Amniotic epithelial cell (primary cell): ENCODE data around the gene ECHDC1.
A peak's percentile ranks its signal among the peaks of the same experiment; 100 is the strongest.
"Not testable (repeated sequence)": the region's sequence is repeated elsewhere in the genome, so short reads cannot be mapped to it uniquely, and the experiment has no call there.

ENCODE experiments used
- DNase-seq: peaks from one replicate; pipeline ENCODE4 v3.0.0-alpha.2; 2010; ENCODE audit warnings: low read depth

Gene ECHDC1

GRCh38 chr6:127342946-127343808, at the start of gene ECHDC1:
TSS of gene ECHDC1 (minus strand) at chr6:127343609. CDS start at chr6:127331028, 12,581 bp downstream.
- peak; percentile 74 for DNase-seq

- no peak for DNase-seq
These were observed 48.9 kb upstream of the ECHDC1 start for GRCh38 chr6:127392301-127392700.

GRCh38 chr6:127391094-127391953, 47.9 kb upstream of the ECHDC1 start:
- DNase-seq: peak; percentile 22

- no peak for DNase-seq
These were observed 46.3 kb upstream of the ECHDC1 start for GRCh38 chr6:127389706-127390105.

DNA sequence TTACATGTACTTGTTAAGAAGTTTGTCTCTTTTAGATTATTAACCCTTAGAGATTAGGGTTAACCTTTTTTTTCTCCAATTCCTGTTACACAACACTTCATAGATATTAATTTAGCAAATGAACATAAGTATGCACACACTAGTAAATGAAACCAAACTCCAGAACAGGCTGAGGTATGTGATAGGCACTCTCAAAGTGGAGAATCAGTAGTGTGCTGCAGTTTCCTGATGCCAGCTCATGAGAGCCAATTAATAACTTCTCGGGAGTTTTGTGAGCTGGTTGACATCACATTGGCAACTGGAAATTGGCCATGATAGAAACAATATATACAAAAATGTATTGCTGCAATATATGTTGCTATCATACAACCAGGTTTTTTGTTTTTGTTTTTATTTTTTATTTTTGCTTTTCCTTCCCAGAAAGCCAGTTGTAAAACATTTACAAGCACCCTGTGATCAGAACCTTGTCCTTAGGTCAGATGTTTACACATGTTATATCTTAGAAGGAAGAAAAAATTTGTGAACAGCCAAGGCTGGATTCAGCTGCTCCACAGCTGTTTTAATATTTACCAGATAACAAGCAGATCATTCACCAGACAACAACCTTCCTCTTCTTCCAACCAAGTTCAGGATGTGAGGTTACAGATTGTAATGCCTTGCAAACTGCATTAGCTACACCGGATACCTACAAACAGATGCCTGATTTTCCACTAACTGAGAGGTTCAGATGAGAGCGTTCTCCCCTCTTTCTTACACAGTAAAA, 42.4 kb upstream of the ECHDC1 start:
- no peak for DNase-seq

DNA sequence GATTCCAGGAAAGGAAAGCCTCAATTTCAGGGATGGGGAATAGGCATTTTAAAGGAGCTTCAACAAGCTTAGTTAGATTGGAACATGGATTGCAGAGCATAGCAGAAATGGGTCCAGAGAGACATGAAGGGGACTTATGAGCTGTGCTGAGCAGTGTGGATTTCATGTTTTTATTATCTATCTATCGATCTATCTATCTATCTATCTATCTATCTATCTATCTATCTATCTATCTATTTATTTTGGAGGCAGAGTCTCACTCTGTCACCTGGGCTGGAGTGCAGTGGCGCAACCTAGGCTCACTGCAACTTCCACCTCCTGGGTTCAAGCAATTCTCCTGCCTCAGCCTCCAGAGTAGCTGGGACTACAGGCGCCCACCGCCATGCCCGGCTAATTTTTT, 41.4 kb upstream of the ECHDC1 start:
- not testable (repeated sequence) for DNase-seq

- DNase-seq: peak; percentile 31
These were observed 40.6 kb upstream of the ECHDC1 start for GRCh38 chr6:127383988-127384387.

DNA sequence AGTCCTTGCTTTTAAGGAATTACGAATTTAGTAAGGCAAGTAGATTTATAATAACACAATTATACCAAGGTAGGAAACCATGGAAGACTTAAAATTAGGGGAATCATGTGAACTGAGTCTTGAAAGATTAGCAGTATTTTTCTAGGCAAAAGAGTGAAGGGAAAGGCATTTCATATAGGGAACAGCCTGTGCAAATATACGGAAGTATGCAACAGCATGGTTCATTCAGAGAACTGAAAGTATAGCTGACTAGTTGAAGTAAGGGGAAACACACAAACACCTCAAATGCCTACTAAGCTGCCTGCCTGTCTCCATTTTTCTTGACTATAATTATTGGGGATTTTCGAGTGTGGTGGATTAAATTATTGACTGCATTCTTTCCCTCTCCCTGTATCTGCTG, 39.0 kb upstream of the ECHDC1 start:
- no peak for DNase-seq

GRCh38 chr6:127381384-127381783, 38.0 kb upstream of the ECHDC1 start:
- no peak for DNase-seq

DNA sequence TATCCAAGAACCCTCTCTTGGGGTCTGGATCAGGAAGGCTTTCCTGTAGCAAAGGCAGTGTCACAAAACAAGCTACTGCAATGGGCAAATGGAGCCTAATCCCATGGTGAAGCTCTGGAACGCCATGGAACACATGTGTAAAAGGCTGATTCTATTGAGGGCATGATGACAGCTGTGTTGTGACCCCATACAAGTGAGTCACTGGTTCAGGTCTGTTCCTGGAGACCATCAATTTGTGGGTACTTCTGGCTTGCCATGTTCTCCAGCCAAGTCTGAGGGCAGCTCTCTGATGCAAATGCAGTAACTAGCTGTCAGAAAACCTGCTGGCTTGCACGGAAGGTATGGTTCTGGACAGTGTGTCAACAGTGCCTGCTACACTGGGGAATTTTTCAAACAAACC, 33.3 kb upstream of the ECHDC1 start:
- DNase-seq: peak; percentile 16

DNA sequence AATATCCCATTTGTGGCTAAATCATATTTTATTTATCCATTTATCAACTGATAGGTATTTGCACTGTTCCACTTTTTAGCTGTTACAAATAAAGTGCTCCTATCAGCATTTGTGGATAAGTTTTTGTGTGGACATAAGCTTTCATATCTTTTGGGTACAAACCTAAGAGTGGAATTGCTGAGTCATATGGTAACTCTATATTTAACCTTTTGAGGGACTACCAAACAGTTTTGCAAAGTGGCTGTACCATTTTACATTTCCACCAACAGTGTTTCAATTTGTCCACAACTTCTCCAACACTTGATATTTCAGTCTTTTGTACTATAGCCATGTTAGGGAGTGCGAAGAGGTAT, 23.6 kb upstream of the ECHDC1 start:
- DNase-seq: no peak

GRCh38 chr6:127366282-127367022, 23.0 kb upstream of the ECHDC1 start:
- peak; percentile 91 for DNase-seq

- no peak for DNase-seq
These were observed 22.5 kb upstream of the ECHDC1 start for GRCh38 chr6:127365874-127366273.

- DNase-seq: no peak
These were observed 9.1 kb upstream of the ECHDC1 start for GRCh38 chr6:127352524-127352923.

- DNase-seq: no peak
These were observed 6.6 kb upstream of the ECHDC1 start for GRCh38 chr6:127349980-127350379.

DNA sequence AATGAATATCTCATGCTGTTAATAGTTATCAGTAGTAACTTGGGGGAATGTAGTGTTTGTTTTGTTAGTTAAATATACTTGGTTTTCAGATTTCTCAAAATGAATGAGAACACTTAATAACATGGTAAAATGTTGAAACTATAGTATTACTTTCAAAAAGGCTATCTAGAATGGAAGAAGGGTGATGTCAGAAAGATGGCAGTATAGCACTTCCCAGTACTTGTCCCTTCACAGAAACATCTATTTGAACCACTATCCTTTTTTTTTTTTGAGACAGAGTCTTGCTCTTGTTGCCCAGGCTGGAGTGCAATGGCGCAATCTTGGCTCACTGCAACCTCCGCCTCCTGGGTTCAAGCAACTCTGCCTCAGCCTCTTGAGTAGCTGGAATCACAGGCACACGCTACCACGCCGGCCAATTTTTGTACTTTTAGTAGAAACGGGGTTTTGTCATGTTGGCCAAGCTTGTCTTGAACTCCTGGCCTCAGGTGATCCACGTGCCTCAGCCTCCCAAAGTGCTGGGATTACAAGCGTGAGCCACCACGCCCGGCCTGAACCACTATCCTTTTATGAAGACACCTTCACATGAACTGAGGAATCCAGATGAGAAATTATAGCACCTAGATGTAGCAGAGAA, 4.7 kb upstream of the ECHDC1 start:
- DNase-seq: no peak

GRCh38 chr6:127347178-127347577, 3.8 kb upstream of the ECHDC1 start:
- peak; percentile 57 for DNase-seq

DNA sequence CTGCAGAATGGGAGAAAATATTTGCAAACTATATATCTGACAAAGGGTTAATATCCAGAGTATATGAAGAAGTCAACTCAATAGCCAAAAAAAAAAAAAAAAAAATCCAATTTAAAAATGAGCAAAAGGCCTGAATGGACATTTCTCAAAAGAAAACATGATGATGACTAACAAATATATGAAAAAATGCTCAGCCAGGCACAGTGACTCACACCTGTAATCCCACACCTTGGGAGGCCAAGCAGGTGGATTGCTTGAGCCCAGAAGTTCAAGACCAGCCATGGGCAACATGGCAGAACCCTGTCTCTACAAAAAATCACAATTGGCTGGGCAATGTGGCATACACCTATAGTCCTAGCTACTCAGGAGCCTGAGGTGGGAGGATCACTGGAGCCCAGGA, 2.1 kb upstream of the ECHDC1 start:
- no peak for DNase-seq

GRCh38 chr6:127343809-127344659, 625 bp upstream of the ECHDC1 start:
- peak; percentile 60 for DNase-seq

GRCh38 chr6:127342296-127342945, 988 bp downstream of the ECHDC1 start:
- DNase-seq: peak; percentile 70
